GM23338 (cell line): ENCODE results near the gene BAIAP2. TPM values are rescaled to one million over a fixed set of nuclear protein-coding genes. Genes with fewer than 3 reads are reported as not detected.

ENCODE experiments used
- ATAC-seq: fragments of 200-7000 bp; cut with Tn5 transposase; 3 replicates; pipeline ENCODE4 v1.9.1; 2020
- DNase-seq: peaks from one replicate; pipeline ENCODE4 v3.0.0-alpha.2; 2015; ENCODE audit warnings: low spot score
- H2AFZ ChIP-seq: fragments of 200-600 bp; sonication (generic); 2 replicates; pipeline ENCODE4 v1.8.0; 2016; ENCODE audit warnings: antibody characterized with exemption, mild to moderate bottlenecking, moderate library complexity
- H3F3A ChIP-seq: fragments of 200-600 bp; sonication (generic); replicated peaks from 2 replicates; pipeline ENCODE4 v1.8.0; 2017; ENCODE audit warnings: antibody characterized with exemption, mixed run types, low read depth
- H3K27ac ChIP-seq: fragments of 200-600 bp; sonication (generic); 2 replicates; pipeline ENCODE4 v1.6.1; 2016; ENCODE audit warnings: low read depth
- H3K27me3 ChIP-seq: fragments of 200-600 bp; sonication (generic); 2 replicates; pipeline ENCODE4 v1.8.0; 2016; ENCODE audit warnings: mild to moderate bottlenecking, mixed run types, moderate library complexity; ENCODE audit not compliant: insufficient read depth
- H3K36me3 ChIP-seq: fragments of 200-600 bp; sonication (generic); 2 replicates; pipeline ENCODE4 v1.8.0; 2016; ENCODE audit warnings: mild to moderate bottlenecking; ENCODE audit not compliant: insufficient read depth
- H3K4me1 ChIP-seq: fragments of 200-600 bp; sonication (generic); 2 replicates; pipeline ENCODE4 v1.8.0; 2016; ENCODE audit warnings: mild to moderate bottlenecking, moderate library complexity; ENCODE audit not compliant: insufficient read depth
- H3K4me2 ChIP-seq: fragments of 200-600 bp; sonication (generic); 2 replicates; pipeline ENCODE4 v1.7.1; 2017; ENCODE audit warnings: mixed run types
- H3K4me3 ChIP-seq: fragments of 200-600 bp; sonication (generic); 2 replicates; pipeline ENCODE4 v1.6.1; 2016; ENCODE audit warnings: mixed run types
- H3K79me2 ChIP-seq: fragments of 200-600 bp; sonication (generic); replicated peaks from 2 replicates; pipeline ENCODE4 v1.8.0; 2017; ENCODE audit warnings: mild to moderate bottlenecking; ENCODE audit not compliant: insufficient read depth
- H3K9me2 ChIP-seq: fragments of 200-600 bp; sonication (generic); 2 replicates; pipeline ENCODE4 v1.8.0; 2017; ENCODE audit not compliant: insufficient read depth
- H4K20me1 ChIP-seq: fragments of 200-600 bp; sonication (generic); replicated peaks from 2 replicates; pipeline ENCODE4 v1.8.0; 2017; ENCODE audit warnings: mild to moderate bottlenecking; ENCODE audit not compliant: insufficient read depth
- H3K27ac Mint-ChIP-seq: 2 replicates; pipeline ENCODE4 v1.8.0; 2020; ENCODE audit warnings: inconsistent platforms, mild to moderate bottlenecking, moderate library complexity, mixed read lengths
- H3K27me3 Mint-ChIP-seq: 3 replicates; pipeline ENCODE4 v1.8.0; 2022; ENCODE audit warnings: low read depth, mild to moderate bottlenecking, moderate library complexity, mixed read lengths, inconsistent platforms; ENCODE audit not compliant: insufficient read depth, poor library complexity
- H3K36me3 Mint-ChIP-seq: 3 replicates; pipeline ENCODE4 v1.8.0; 2021; ENCODE audit warnings: low read depth, mild to moderate bottlenecking, inconsistent platforms, moderate library complexity, mixed read lengths
- H3K4me1 Mint-ChIP-seq: 3 replicates; pipeline ENCODE4 v1.8.0; 2020; ENCODE audit warnings: mild to moderate bottlenecking, inconsistent platforms, mixed read lengths
- H3K4me3 Mint-ChIP-seq: 3 replicates; pipeline ENCODE4 v1.8.0; 2021; ENCODE audit warnings: moderate library complexity, mild to moderate bottlenecking, inconsistent platforms, mixed read lengths
- H3K9me3 Mint-ChIP-seq: 3 replicates; pipeline ENCODE4 v1.8.0; 2020; ENCODE audit warnings: moderate library complexity, mild to moderate bottlenecking, inconsistent platforms, mixed read lengths
- CREB1 ChIP-seq: fragments of 250-450 bp; sonication (Bioruptor Pico); IDR thresholded peaks from 2 replicates; pipeline ENCODE4 v1.5.0; 2020; ENCODE audit warnings: low read depth, mild to moderate bottlenecking, moderate library complexity
- EZH2 ChIP-seq: fragments of 200-600 bp; sonication (generic); IDR thresholded peaks from one replicate; pipeline ENCODE4 v1.8.0; 2017; ENCODE audit warnings: antibody characterized with exemption, mild to moderate bottlenecking, low read depth; ENCODE audit not compliant: unreplicated experiment
- EZH2phosphoT487 ChIP-seq: fragments of 200-600 bp; sonication (generic); IDR thresholded peaks from one replicate; pipeline ENCODE4 v1.8.1; 2018; ENCODE audit warnings: antibody characterized with exemption; ENCODE audit not compliant: unreplicated experiment
- JUNB ChIP-seq: IDR thresholded peaks from one replicate; pipeline ENCODE4 v1.6.1; 2016; ENCODE audit warnings: antibody characterized with exemption; ENCODE audit not compliant: unreplicated experiment
- NANOG ChIP-seq: IDR thresholded peaks from 2 replicates; pipeline ENCODE4 v1.6.1; 2016; ENCODE audit warnings: antibody characterized with exemption, borderline replicate concordance
- POLR2AphosphoS5 ChIP-seq: IDR thresholded peaks from 2 replicates; pipeline ENCODE4 v1.6.1; 2016; ENCODE audit warnings: antibody characterized with exemption, low read depth
- STAT1 ChIP-seq: IDR thresholded peaks from one replicate; pipeline ENCODE4 v1.6.1; 2016; ENCODE audit warnings: antibody characterized with exemption; ENCODE audit not compliant: unreplicated experiment
- ZNF114 ChIP-seq: fragments of 250-450 bp; sonication (Bioruptor Pico); IDR thresholded peaks from 2 replicates; pipeline ENCODE4 v1.5.0; 2020; ENCODE audit warnings: mild to moderate bottlenecking, moderate library complexity
- ZNF331 ChIP-seq: fragments of 250-450 bp; sonication (Bioruptor Pico); IDR thresholded peaks from 2 replicates; pipeline ENCODE4 v1.5.0; 2020; ENCODE audit warnings: low read depth, mild to moderate bottlenecking, moderate library complexity
- polyA plus RNA-seq: library from polyadenylated mRNA; unstranded; fragments of >200 nt; fragmentation: Nextera tagmentation; extraction: Ambion mirVana; gene quantifications from 2 replicates; pipeline ENCODE4 v1.2.1, GENCODE V29; 2016
- total RNA-seq: library from RNA; depleted of rRNA; stranded (reverse); fragments of >200 nt; shearing (Covaris generic); gene quantifications from 2 replicates; pipeline ENCODE4 v1.2.3, GENCODE V29; 2014
- TF ChIP-seq, protein P1 (sequence below): fragments of 250-450 bp; sonication (Bioruptor Pico); IDR thresholded peaks from 2 replicates; pipeline ENCODE4 v1.5.0; 2020; ENCODE audit warnings: mild to moderate bottlenecking, moderate library complexity
- TF ChIP-seq, protein P2 (sequence below): IDR thresholded peaks from one replicate; pipeline ENCODE4 v1.6.1; 2018; ENCODE audit warnings: antibody characterized with exemption; ENCODE audit not compliant: unreplicated experiment
- TF ChIP-seq, protein P3 (sequence below), 2 experiments: fragments of 200-600 bp in 1 of 2; sonication (generic) in 1 of 2; conservative IDR thresholded peaks; 2 replicates each; pipeline versions ENCODE4 v1.5.1 to v1.6.1; 2016 to 2017; ENCODE audit warnings: antibody characterized with exemption in 2 of 2, low read depth in 2 of 2, mild to moderate bottlenecking in 2 of 2, moderate library complexity in 1 of 2
- TF ChIP-seq, protein P4 (sequence below): IDR thresholded peaks from 2 replicates; pipeline ENCODE4 v1.6.1; 2016; ENCODE audit warnings: antibody characterized with exemption

BAIAP2 gene
- total and polyA plus RNA-seq, 2 experiments from 2014 or later, result 21.7 to 22.7 TPM

DNA sequence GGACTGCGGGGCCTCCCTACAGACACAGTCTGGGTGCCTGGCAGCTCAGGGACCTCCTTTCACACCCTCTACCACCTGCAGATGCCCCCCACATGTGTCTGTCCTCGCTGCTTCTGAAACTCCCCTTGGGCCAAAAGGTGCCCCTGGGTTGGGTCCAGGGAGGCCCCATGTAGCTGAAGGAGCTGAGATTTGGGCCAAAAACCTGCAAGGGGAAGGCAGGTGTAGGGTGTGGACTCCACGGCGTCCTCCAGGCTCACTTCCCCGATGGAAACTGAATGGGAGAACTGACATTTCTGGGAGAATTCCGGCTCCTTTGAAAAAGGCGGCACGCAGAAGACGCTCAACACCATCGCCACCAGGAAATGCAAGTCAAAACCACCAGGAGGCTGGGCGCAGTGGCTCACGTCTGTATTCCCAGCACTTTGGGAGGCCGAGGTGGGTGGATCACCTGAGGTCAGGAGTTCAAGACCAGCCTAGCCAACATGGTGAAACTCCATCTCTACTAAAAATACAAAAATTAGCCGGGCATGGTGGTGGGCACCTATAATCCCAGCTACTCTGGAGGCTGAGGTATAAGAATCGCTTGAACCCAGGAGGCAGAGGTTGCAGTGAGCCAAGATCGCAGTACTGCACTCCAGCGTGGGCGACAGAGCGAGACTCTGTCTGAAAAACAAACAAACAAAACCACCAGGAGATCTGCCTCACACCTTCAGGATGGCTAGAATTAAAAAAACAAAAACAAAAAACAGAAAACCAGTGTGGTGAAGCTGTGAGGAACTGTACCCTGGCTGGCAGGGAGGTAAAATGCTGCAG is 13.2 kb upstream of the BAIAP2 start:
- peaks cover 3% of the 10 kb centered on the region; the same call in 1 of the 2 replicates for H3K4me1 ChIP-seq
- TF ChIP-seq, protein P1, sequence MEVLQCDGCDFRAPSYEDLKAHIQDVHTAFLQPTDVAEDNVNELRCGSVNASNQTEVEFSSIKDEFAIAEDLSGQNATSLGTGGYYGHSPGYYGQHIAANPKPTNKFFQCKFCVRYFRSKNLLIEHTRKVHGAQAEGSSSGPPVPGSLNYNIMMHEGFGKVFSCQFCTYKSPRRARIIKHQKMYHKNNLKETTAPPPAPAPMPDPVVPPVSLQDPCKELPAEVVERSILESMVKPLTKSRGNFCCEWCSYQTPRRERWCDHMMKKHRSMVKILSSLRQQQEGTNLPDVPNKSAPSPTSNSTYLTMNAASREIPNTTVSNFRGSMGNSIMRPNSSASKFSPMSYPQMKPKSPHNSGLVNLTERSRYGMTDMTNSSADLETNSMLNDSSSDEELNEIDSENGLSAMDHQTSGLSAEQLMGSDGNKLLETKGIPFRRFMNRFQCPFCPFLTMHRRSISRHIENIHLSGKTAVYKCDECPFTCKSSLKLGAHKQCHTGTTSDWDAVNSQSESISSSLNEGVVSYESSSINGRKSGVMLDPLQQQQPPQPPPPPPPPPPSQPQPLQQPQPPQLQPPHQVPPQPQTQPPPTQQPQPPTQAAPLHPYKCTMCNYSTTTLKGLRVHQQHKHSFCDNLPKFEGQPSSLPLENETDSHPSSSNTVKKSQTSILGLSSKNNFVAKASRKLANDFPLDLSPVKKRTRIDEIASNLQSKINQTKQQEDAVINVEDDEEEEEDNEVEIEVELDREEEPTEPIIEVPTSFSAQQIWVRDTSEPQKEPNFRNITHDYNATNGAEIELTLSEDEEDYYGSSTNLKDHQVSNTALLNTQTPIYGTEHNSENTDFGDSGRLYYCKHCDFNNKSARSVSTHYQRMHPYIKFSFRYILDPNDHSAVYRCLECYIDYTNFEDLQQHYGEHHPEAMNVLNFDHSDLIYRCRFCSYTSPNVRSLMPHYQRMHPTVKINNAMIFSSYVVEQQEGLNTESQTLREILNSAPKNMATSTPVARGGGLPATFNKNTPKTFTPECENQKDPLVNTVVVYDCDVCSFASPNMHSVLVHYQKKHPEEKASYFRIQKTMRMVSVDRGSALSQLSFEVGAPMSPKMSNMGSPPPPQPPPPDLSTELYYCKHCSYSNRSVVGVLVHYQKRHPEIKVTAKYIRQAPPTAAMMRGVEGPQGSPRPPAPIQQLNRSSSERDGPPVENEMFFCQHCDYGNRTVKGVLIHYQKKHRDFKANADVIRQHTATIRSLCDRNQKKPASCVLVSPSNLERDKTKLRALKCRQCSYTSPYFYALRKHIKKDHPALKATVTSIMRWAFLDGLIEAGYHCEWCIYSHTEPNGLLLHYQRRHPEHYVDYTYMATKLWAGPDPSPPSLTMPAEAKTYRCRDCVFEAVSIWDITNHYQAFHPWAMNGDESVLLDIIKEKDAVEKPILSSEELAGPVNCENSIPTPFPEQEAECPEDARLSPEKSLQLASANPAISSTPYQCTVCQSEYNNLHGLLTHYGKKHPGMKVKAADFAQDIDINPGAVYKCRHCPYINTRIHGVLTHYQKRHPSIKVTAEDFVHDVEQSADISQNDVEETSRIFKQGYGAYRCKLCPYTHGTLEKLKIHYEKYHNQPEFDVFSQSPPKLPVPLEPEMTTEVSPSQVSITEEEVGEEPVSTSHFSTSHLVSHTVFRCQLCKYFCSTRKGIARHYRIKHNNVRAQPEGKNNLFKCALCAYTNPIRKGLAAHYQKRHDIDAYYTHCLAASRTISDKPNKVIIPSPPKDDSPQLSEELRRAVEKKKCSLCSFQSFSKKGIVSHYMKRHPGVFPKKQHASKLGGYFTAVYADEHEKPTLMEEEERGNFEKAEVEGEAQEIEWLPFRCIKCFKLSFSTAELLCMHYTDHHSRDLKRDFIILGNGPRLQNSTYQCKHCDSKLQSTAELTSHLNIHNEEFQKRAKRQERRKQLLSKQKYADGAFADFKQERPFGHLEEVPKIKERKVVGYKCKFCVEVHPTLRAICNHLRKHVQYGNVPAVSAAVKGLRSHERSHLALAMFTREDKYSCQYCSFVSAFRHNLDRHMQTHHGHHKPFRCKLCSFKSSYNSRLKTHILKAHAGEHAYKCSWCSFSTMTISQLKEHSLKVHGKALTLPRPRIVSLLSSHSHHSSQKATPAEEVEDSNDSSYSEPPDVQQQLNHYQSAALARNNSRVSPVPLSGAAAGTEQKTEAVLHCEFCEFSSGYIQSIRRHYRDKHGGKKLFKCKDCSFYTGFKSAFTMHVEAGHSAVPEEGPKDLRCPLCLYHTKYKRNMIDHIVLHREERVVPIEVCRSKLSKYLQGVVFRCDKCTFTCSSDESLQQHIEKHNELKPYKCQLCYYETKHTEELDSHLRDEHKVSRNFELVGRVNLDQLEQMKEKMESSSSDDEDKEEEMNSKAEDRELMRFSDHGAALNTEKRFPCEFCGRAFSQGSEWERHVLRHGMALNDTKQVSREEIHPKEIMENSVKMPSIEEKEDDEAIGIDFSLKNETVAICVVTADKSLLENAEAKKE, result no peak
- TF ChIP-seq JUNB (no peak), NANOG (no peak), ZNF331 (CRISPR knock-in tag) (no peak), POLR2AphosphoS5 (no peak), EZH2 (no peak), EZH2phosphoT487 (no peak), STAT1 (no peak), ZNF114 (CRISPR knock-in tag) (no peak), CREB1 (CRISPR knock-in tag) (no peak)
- TF ChIP-seq, protein P2, sequence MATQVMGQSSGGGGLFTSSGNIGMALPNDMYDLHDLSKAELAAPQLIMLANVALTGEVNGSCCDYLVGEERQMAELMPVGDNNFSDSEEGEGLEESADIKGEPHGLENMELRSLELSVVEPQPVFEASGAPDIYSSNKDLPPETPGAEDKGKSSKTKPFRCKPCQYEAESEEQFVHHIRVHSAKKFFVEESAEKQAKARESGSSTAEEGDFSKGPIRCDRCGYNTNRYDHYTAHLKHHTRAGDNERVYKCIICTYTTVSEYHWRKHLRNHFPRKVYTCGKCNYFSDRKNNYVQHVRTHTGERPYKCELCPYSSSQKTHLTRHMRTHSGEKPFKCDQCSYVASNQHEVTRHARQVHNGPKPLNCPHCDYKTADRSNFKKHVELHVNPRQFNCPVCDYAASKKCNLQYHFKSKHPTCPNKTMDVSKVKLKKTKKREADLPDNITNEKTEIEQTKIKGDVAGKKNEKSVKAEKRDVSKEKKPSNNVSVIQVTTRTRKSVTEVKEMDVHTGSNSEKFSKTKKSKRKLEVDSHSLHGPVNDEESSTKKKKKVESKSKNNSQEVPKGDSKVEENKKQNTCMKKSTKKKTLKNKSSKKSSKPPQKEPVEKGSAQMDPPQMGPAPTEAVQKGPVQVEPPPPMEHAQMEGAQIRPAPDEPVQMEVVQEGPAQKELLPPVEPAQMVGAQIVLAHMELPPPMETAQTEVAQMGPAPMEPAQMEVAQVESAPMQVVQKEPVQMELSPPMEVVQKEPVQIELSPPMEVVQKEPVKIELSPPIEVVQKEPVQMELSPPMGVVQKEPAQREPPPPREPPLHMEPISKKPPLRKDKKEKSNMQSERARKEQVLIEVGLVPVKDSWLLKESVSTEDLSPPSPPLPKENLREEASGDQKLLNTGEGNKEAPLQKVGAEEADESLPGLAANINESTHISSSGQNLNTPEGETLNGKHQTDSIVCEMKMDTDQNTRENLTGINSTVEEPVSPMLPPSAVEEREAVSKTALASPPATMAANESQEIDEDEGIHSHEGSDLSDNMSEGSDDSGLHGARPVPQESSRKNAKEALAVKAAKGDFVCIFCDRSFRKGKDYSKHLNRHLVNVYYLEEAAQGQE, result no peak
- TF ChIP-seq, protein P3, sequence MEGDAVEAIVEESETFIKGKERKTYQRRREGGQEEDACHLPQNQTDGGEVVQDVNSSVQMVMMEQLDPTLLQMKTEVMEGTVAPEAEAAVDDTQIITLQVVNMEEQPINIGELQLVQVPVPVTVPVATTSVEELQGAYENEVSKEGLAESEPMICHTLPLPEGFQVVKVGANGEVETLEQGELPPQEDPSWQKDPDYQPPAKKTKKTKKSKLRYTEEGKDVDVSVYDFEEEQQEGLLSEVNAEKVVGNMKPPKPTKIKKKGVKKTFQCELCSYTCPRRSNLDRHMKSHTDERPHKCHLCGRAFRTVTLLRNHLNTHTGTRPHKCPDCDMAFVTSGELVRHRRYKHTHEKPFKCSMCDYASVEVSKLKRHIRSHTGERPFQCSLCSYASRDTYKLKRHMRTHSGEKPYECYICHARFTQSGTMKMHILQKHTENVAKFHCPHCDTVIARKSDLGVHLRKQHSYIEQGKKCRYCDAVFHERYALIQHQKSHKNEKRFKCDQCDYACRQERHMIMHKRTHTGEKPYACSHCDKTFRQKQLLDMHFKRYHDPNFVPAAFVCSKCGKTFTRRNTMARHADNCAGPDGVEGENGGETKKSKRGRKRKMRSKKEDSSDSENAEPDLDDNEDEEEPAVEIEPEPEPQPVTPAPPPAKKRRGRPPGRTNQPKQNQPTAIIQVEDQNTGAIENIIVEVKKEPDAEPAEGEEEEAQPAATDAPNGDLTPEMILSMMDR (conservative IDR thresholded peaks at IDR 0.05; ENCODE audit: low read depth in 2 of 2), result no peak
- TF ChIP-seq, protein P4, sequence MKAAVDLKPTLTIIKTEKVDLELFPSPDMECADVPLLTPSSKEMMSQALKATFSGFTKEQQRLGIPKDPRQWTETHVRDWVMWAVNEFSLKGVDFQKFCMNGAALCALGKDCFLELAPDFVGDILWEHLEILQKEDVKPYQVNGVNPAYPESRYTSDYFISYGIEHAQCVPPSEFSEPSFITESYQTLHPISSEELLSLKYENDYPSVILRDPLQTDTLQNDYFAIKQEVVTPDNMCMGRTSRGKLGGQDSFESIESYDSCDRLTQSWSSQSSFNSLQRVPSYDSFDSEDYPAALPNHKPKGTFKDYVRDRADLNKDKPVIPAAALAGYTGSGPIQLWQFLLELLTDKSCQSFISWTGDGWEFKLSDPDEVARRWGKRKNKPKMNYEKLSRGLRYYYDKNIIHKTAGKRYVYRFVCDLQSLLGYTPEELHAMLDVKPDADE, result no peak
- no peaks in the 10 kb centered on the region for H4K20me1 ChIP-seq
- H3K27me3 ChIP-seq, result no peaks in the 10 kb centered on the region
- Mint-ChIP-seq H3K27ac (no peak overlapping the region), H3K9me3 (peaks cover 6% of the 10 kb centered on the region; the same call in 1 of the 3 replicates), H3K36me3 (no peaks in the 10 kb centered on the region; the same call in 2 of the 3 replicates), H3K27me3 (peaks cover 38% of the 10 kb centered on the region), H3K4me3 (no peak overlapping the region), H3K4me1 (peaks cover 10% of the 10 kb centered on the region)
- H3K4me2 ChIP-seq, result no peak overlapping the region
- H3K4me3 ChIP-seq, result no peak overlapping the region
- H3K9me2 ChIP-seq, result 0 out of 2 replicates have a peak, but pooled peaks cover 4% of the 10 kb centered on the region
- H3K79me2 ChIP-seq, result no peaks in the 10 kb centered on the region
- peaks cover 19% of the 10 kb centered on the region for H3F3A ChIP-seq
- ATAC-seq (no peak), DNase-seq (no peak)
- no peaks in the 10 kb centered on the region for H3K36me3 ChIP-seq
- H2AFZ ChIP-seq, result no peak overlapping the region
- no peak overlapping the region for H3K27ac ChIP-seq
